ENCODE results near the gene SUGT1. TPM values are rescaled to one million over a fixed set of nuclear protein-coding genes. Genes with fewer than 3 reads are reported as not detected.

The SUGT1 gene
- total RNA-seq, 4 donors from 2014 or later, result 20.9 to 102 (median 60.5) TPM

- H3K4me1 ChIP-seq, result peaks cover 0 to 8% of the 10 kb centered on the region in 2 donors
- TF ChIP-seq POLR2A (IDR thresholded peaks at IDR 0.05) (no peak), CTCF (IDR thresholded peaks at IDR 0.05) (peak in 2 of 4 experiments; percentile 18)
- intact Hi-C loops (cut with DNase I; ENCODE audit: low total_unique reads), result no loop called here
- DNase-seq, result no peak
- no peak overlapping the region for H3K27ac ChIP-seq
- H3K36me3 ChIP-seq, result no peaks in the 10 kb centered on the region
- peak overlapping the region in 1 of 2 donors; percentile 11 for H3K4me3 ChIP-seq
- no peaks in the 10 kb centered on the region for H3K9me3 ChIP-seq
- H3K27me3 ChIP-seq, result peaks cover 0 to 9% of the 10 kb centered on the region in 2 donors
Observed at GRCh38 chr13:52738719-52739467, 86.3 kb downstream of the SUGT1 start.

GRCh38 chr13:52739468-52740071 is 86.9 kb downstream of the SUGT1 start, which contains the start of gene CNMD:
Gene CNMD (minus strand): TSS chr13:52739820. CDS start chr13:52739701, 119 bp downstream.
- H3K4me3 ChIP-seq, result peak within 1 kb of the TSS in 1 of 2 donors; percentile 11
- DNase-seq, result no peak
- H3K27me3 ChIP-seq, result peaks cover 0 to 9% of the 10 kb centered on the region in 2 donors
- intact Hi-C loops (cut with DNase I; ENCODE audit: low total_unique reads), result no loop called here
- no peak within 1 kb of the TSS for H3K27ac ChIP-seq
- H3K4me1 ChIP-seq, result peaks cover 0 to 8% of the 10 kb centered on the region in 2 donors
- TF ChIP-seq CTCF (IDR thresholded peaks at IDR 0.05) (no peak), POLR2A (IDR thresholded peaks at IDR 0.05) (no peak)
- H3K36me3 ChIP-seq, result no peaks in the 10 kb centered on the region
- H3K9me3 ChIP-seq, result no peaks in the 10 kb centered on the region

- Histone ChIP-seq H3K27me3 (peaks cover 0 to 9% of the 10 kb centered on the region in 2 donors), H3K27ac (no peak overlapping the region), H3K4me1 (peaks cover 0 to 8% of the 10 kb centered on the region in 2 donors), H3K36me3 (no peaks in the 10 kb centered on the region), H3K4me3 (no peak overlapping the region), H3K9me3 (no peaks in the 10 kb centered on the region)
- TF ChIP-seq POLR2A (IDR thresholded peaks at IDR 0.05) (no peak), CTCF (IDR thresholded peaks at IDR 0.05) (no peak)
- DNase-seq, result no peak
- intact Hi-C loops (cut with DNase I; ENCODE audit: low total_unique reads), result no loop called here
Observed at GRCh38 chr13:52743569-52743968, 90.9 kb downstream of the SUGT1 start.

- peaks cover 0 to 3% of the 10 kb centered on the region in 2 donors for H3K4me1 ChIP-seq
- no peaks in the 10 kb centered on the region for H3K9me3 ChIP-seq
- H3K4me3 ChIP-seq, result no peak overlapping the region
- DNase-seq, result no peak
- no peak for TF ChIP-seq CTCF (IDR thresholded peaks at IDR 0.05)
- TF ChIP-seq POLR2A (IDR thresholded peaks at IDR 0.05), result no peak
- intact Hi-C loops (cut with DNase I; ENCODE audit: low total_unique reads), result no loop called here
- H3K27ac ChIP-seq, result no peak overlapping the region
- peaks cover 0 to 8% of the 10 kb centered on the region in 2 donors for H3K27me3 ChIP-seq
- no peaks in the 10 kb centered on the region for H3K36me3 ChIP-seq
Observed at GRCh38 chr13:52743988-52744387, 91.4 kb downstream of the SUGT1 start.

GRCh38 chr13:52744842-52745375 is 92.3 kb downstream of the SUGT1 start:
- Histone ChIP-seq H3K9me3 (no peaks in the 10 kb centered on the region), H3K4me1 (no peaks in the 10 kb centered on the region), H3K27me3 (no peaks in the 10 kb centered on the region), H3K4me3 (no peak overlapping the region), H3K36me3 (no peaks in the 10 kb centered on the region), H3K27ac (no peak overlapping the region)
- intact Hi-C loops (cut with DNase I; ENCODE audit: low total_unique reads), result no loop called here
- no peak for TF ChIP-seq CTCF (IDR thresholded peaks at IDR 0.05)
- TF ChIP-seq POLR2A (IDR thresholded peaks at IDR 0.05), result no peak
- DNase-seq, result no peak
